ENCODE results near the gene CRYGA. TPM values are rescaled to one million over a fixed set of nuclear protein-coding genes. Genes with fewer than 3 reads are reported as not detected.
A peak's percentile ranks its signal among the peaks of the same experiment; 100 is the strongest.

CRYGA gene
- total RNA-seq, 2 experiments from 2014 or later, result not detected

DNA sequence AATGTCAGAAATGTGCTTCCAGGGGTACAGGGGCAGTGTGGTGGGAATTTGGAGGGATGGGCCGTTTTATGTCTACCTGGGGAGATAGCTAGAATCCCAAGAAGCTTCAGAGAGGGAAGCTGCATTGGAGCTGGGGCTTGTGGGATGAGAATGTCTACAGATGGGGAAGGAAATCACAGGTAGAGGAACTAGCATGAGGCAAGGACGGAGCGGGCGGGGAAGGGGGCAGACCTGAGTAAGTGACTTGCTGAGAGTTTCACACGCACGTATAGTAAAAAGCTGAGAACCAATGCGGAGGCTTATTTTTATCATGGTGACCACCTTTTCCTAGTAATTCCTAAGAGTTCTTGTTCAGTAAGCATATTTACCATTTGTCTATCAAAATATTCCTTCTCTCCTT, 20.1 kb upstream of the CRYGA start:
- Mint-ChIP-seq H3K27me3 (peaks cover 19% of the 10 kb centered on the region), H3K27ac (no peak overlapping the region), H3K9me3 (no peaks in the 10 kb centered on the region), H3K36me3 (ENCODE audit: low read depth) (no peaks in the 10 kb centered on the region), H3K4me1 (no peaks in the 10 kb centered on the region), H3K4me3 (no peak overlapping the region)
- ChIA-PET CTCF (interaction anchor here (1.5 to 3.8 kb wide), 2 partner anchors 8 to 11 kb away, joined by 3 to 15 read pairs; no protein-coding TSS in a partner anchor), POLR2A (no interaction called here)
- DNase-seq, result no peak

- no peak for DNase-seq
- no peaks in the 10 kb centered on the region for H3K36me3 Mint-ChIP-seq (ENCODE audit: low read depth)
- ChIA-PET POLR2A (no interaction called here), CTCF (interaction anchor here (1.5 kb wide), 1 partner anchor 10 kb away, joined by 3 read pairs; no protein-coding TSS in a partner anchor)
- no peak overlapping the region for H3K4me3 Mint-ChIP-seq
- no peak overlapping the region for H3K27ac Mint-ChIP-seq
- H3K9me3 Mint-ChIP-seq, result no peaks in the 10 kb centered on the region
- H3K4me1 Mint-ChIP-seq, result no peaks in the 10 kb centered on the region
- H3K27me3 Mint-ChIP-seq, result peaks cover 19% of the 10 kb centered on the region
These were observed 19.4 kb upstream of the CRYGA start for GRCh38 chr2:208182835-208183234.

GRCh38 chr2:208179028-208179609, 15.7 kb upstream of the CRYGA start:
- POLR2A ChIA-PET, result no interaction called here

GRCh38 chr2:208175840-208176153, 12.4 kb upstream of the CRYGA start:
- CTCF ChIA-PET, result interaction anchor here (0.6 to 2.9 kb wide), 19 partner anchors 8 to 460 kb away, joined by 3 to 32 read pairs (median 4); partner anchors contain the start of genes C2orf80, IDH1 and PIKFYVE
- Mint-ChIP-seq H3K27ac (no peak overlapping the region), H3K4me3 (no peak overlapping the region), H3K36me3 (ENCODE audit: low read depth) (no peaks in the 10 kb centered on the region), H3K27me3 (peaks cover 14% of the 10 kb centered on the region), H3K9me3 (no peaks in the 10 kb centered on the region), H3K4me1 (no peaks in the 10 kb centered on the region)
- DNase-seq, result no peak
- POLR2A ChIA-PET, result interaction anchor here (0.7 kb wide), 2 partner anchors 77 to 196 kb away, joined by 3 read pairs; no protein-coding TSS in a partner anchor

More at GRCh38 chr2:208179028-208179609, 15.7 kb upstream of the CRYGA start:
- no peak overlapping the region for H3K4me3 Mint-ChIP-seq
- H3K36me3 Mint-ChIP-seq (ENCODE audit: low read depth), result no peaks in the 10 kb centered on the region
- H3K27me3 Mint-ChIP-seq, result peaks cover 14% of the 10 kb centered on the region
- no peaks in the 10 kb centered on the region for H3K9me3 Mint-ChIP-seq
- CTCF ChIA-PET, result no interaction called here
- no peaks in the 10 kb centered on the region for H3K4me1 Mint-ChIP-seq
- no peak for DNase-seq
- H3K27ac Mint-ChIP-seq, result no peak overlapping the region

GRCh38 chr2:208175069-208175839, 11.9 kb upstream of the CRYGA start:
- POLR2A ChIA-PET, result interaction anchor here (0.7 kb wide), 3 partner anchors 78 to 549 kb away, joined by 3 read pairs; no protein-coding TSS in a partner anchor

GRCh38 chr2:208174144-208174543, 10.8 kb upstream of the CRYGA start:
- ChIA-PET CTCF (interaction anchor here (0.7 to 2.9 kb wide), 5 partner anchors 9 to 79 kb away, joined by 3 to 32 read pairs (median 4); partner anchors contain the start of gene IDH1), POLR2A (no interaction called here)
- no peak overlapping the region for H3K27ac Mint-ChIP-seq
- no peaks in the 10 kb centered on the region for H3K9me3 Mint-ChIP-seq
- H3K4me1 Mint-ChIP-seq, result no peaks in the 10 kb centered on the region
- peaks cover 18% of the 10 kb centered on the region for H3K27me3 Mint-ChIP-seq
- no peaks in the 10 kb centered on the region for H3K36me3 Mint-ChIP-seq (ENCODE audit: low read depth)
- no peak for DNase-seq
- no peak overlapping the region for H3K4me3 Mint-ChIP-seq

More at GRCh38 chr2:208175069-208175839, 11.9 kb upstream of the CRYGA start:
- CTCF ChIA-PET, result interaction anchor here (0.6 to 2.9 kb wide), 23 partner anchors 7 to 459 kb away, joined by 3 to 32 read pairs (median 4); partner anchors contain the start of genes C2orf80, IDH1 and PIKFYVE
- H3K9me3 Mint-ChIP-seq, result no peaks in the 10 kb centered on the region
- peak; percentile 59 for DNase-seq
- H3K4me3 Mint-ChIP-seq, result no peak overlapping the region
- H3K27me3 Mint-ChIP-seq, result peaks cover 14% of the 10 kb centered on the region
- H3K36me3 Mint-ChIP-seq (ENCODE audit: low read depth), result no peaks in the 10 kb centered on the region
- no peak overlapping the region for H3K27ac Mint-ChIP-seq
- H3K4me1 Mint-ChIP-seq, result no peaks in the 10 kb centered on the region

DNA sequence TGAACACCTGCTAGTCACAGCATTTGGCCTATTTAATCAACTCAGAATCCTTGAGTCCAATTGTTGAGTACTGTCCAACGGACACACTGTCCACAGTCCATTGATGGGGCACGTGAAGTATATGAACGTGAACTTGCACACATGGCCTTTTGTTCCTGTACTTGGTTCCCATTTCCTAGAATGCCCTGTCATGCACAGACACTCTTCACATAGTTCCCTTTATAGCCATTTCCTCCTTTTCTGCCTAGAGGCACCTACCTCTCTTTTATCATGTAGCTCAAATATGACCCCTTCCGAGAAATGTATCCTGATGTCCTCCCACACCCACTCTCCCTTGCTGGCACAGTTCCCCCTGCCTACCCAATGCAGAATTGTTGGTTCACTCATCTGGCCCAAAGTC, 8.7 kb upstream of the CRYGA start:
- H3K27me3 Mint-ChIP-seq, result peaks cover 22% of the 10 kb centered on the region
- ChIA-PET POLR2A (no interaction called here), CTCF (interaction anchor here (1.6 kb wide), 1 partner anchor 11 kb away, joined by 3 read pairs; no protein-coding TSS in a partner anchor)
- no peak overlapping the region for H3K27ac Mint-ChIP-seq
- no peak overlapping the region for H3K4me3 Mint-ChIP-seq
- no peak for DNase-seq
- H3K36me3 Mint-ChIP-seq (ENCODE audit: low read depth), result no peaks in the 10 kb centered on the region
- H3K9me3 Mint-ChIP-seq, result no peaks in the 10 kb centered on the region
- no peaks in the 10 kb centered on the region for H3K4me1 Mint-ChIP-seq

- H3K27me3 Mint-ChIP-seq, result peaks cover 25% of the 10 kb centered on the region
- H3K9me3 Mint-ChIP-seq, result no peaks in the 10 kb centered on the region
- no peaks in the 10 kb centered on the region for H3K4me1 Mint-ChIP-seq
- H3K36me3 Mint-ChIP-seq (ENCODE audit: low read depth), result no peaks in the 10 kb centered on the region
- DNase-seq, result no peak
- no peak overlapping the region for H3K27ac Mint-ChIP-seq
- ChIA-PET POLR2A (no interaction called here), CTCF (interaction anchor here (0.8 kb wide), 1 partner anchor 10 kb away, joined by 3 read pairs; no protein-coding TSS in a partner anchor)
- no peak overlapping the region for H3K4me3 Mint-ChIP-seq
These were observed 1.8 kb upstream of the CRYGA start for GRCh38 chr2:208164951-208165755.

DNA sequence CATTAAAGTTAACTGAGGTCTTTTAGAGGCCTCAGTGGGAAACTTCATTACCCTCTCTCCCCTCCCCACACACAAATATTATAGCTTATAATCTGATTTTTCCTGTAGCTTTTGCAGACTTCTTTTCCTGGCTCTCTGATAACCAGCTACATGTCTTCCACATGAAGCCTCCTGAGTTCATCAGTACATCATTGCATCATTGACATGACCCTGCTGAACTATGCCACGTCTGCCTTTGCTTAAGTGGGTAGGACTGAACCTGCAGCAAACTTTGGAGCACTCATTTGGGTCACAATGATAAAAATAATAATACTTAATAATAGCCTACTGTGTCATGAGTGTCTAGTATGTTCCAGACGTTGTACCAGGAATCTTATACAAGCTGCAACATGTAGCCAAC, 7.0 kb downstream of the CRYGA start:
- DNase-seq, result no peak
- Mint-ChIP-seq H3K9me3 (no peaks in the 10 kb centered on the region), H3K27me3 (no peaks in the 10 kb centered on the region), H3K36me3 (ENCODE audit: low read depth) (no peaks in the 10 kb centered on the region), H3K4me1 (no peaks in the 10 kb centered on the region), H3K4me3 (no peak overlapping the region), H3K27ac (no peak overlapping the region)
- ChIA-PET CTCF (no interaction called here), POLR2A (no interaction called here)

GRCh38 chr2:208153156-208153555, 10.2 kb downstream of the CRYGA start:
- CTCF ChIA-PET, result no interaction called here
- H3K4me3 Mint-ChIP-seq, result no peak overlapping the region
- POLR2A ChIA-PET, result no interaction called here
- no peaks in the 10 kb centered on the region for H3K4me1 Mint-ChIP-seq
- H3K9me3 Mint-ChIP-seq, result no peaks in the 10 kb centered on the region
- H3K27ac Mint-ChIP-seq, result no peak overlapping the region
- H3K27me3 Mint-ChIP-seq, result peaks cover 5% of the 10 kb centered on the region
- no peaks in the 10 kb centered on the region for H3K36me3 Mint-ChIP-seq (ENCODE audit: low read depth)
- DNase-seq, result no peak

- Mint-ChIP-seq H3K4me1 (no peaks in the 10 kb centered on the region), H3K27me3 (peaks cover 5% of the 10 kb centered on the region), H3K36me3 (ENCODE audit: low read depth) (no peaks in the 10 kb centered on the region), H3K27ac (no peak overlapping the region), H3K4me3 (no peak overlapping the region), H3K9me3 (no peaks in the 10 kb centered on the region)
- POLR2A ChIA-PET, result no interaction called here
- CTCF ChIA-PET, result no interaction called here
- no peak for DNase-seq
These were observed 12.4 kb downstream of the CRYGA start for GRCh38 chr2:208150956-208151355.

DNA sequence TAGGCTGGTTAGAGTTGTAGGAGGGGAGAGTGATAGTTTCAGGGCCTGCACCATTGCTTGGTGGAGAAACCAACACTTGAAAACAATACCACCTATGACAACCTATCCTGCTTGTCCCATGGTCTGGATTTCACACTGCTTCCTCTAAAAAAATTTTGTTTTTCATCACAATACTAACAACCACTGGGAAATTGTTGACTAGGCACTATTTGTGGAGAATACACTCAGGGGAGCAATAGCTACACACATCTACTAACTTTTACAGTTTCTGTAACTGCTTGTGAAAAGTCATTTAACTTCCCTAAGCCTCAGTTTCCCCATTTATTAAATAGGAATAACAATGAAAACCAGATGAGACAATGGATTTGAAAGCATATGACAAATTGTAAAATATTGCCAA, 13.3 kb downstream of the CRYGA start:
- H3K27me3 Mint-ChIP-seq, result peaks cover 5% of the 10 kb centered on the region
- H3K4me1 Mint-ChIP-seq, result no peaks in the 10 kb centered on the region
- H3K4me3 Mint-ChIP-seq, result no peak overlapping the region
- CTCF ChIA-PET, result no interaction called here
- no peaks in the 10 kb centered on the region for H3K36me3 Mint-ChIP-seq (ENCODE audit: low read depth)
- DNase-seq, result no peak
- H3K9me3 Mint-ChIP-seq, result no peaks in the 10 kb centered on the region
- no peak overlapping the region for H3K27ac Mint-ChIP-seq
- POLR2A ChIA-PET, result no interaction called here

DNA sequence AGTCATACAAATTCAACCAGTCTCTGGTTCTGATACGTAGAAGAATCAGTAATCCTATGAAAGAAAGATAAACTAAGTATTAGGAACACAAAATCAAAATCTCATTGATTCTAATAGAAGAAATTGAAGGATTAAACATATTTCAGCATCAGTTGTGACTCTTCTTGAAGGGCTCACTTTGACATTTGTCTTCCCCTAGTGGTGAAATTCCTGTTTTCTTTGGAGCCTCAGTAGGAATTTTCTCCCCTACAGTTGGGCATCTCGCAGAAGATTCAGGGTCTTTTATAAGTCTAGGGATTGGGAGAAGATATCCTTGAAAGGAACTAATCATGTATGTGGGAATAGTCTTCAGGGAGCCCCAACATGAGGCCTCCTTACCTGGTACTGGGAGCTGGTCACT, 14.6 kb downstream of the CRYGA start:
- no peaks in the 10 kb centered on the region for H3K36me3 Mint-ChIP-seq (ENCODE audit: low read depth)
- H3K9me3 Mint-ChIP-seq, result no peaks in the 10 kb centered on the region
- H3K27me3 Mint-ChIP-seq, result peaks cover 5% of the 10 kb centered on the region
- no peak for DNase-seq
- ChIA-PET POLR2A (no interaction called here), CTCF (interaction anchor here (1.3 kb wide), 1 partner anchor 29 kb away, joined by 3 read pairs; no protein-coding TSS in a partner anchor)
- no peaks in the 10 kb centered on the region for H3K4me1 Mint-ChIP-seq
- H3K4me3 Mint-ChIP-seq, result no peak overlapping the region
- no peak overlapping the region for H3K27ac Mint-ChIP-seq

Data from activated CD4-positive, alpha-beta memory T cell treated with anti-CD3 and anti-CD28 coated beads, Interleukin-2, amount 10 ng/mL, durations not matched to agents 7 days and 5 days (primary cell).